Activated CD4-positive, alpha-beta T cell treated with anti-CD3 and anti-CD28 coated beads, Interleukin-2, amount 50 U/mL, for 24 hours (primary cell): ENCODE data around the gene ROR2.
"Not testable (repeated sequence)": the region's sequence is repeated elsewhere in the genome, so short reads cannot be mapped to it uniquely, and the experiment has no call there.

Experiments
- DNase-seq, 2 donors: peaks; one replicate each; pipeline ENCODE4 v3.0.0-alpha.2; 2020; ENCODE audit warnings: low read depth in 1 of 2, low spot score in 1 of 2

The ROR2 gene

GRCh38 chr9:91802391-91802790 is 147.6 kb downstream of the ROR2 start:
- DNase-seq: no peak

GRCh38 chr9:91800473-91801030 is 149.5 kb downstream of the ROR2 start:
- DNase-seq: no peak

- no peak for DNase-seq
Observed at GRCh38 chr9:91799113-91799744, 150.8 kb downstream of the ROR2 start.

- DNase-seq: peak in 1 of 2 donors; percentile 23
Observed at GRCh38 chr9:91798273-91799112, 151.5 kb downstream of the ROR2 start.

- not testable (repeated sequence) for DNase-seq
Observed at GRCh38 chr9:91797517-91797916, 152.5 kb downstream of the ROR2 start.

- not testable (repeated sequence) for DNase-seq
Observed at GRCh38 chr9:91796516-91796915, 153.5 kb downstream of the ROR2 start.

GRCh38 chr9:91795598-91796241 is 154.3 kb downstream of the ROR2 start:
- no peak for DNase-seq

- DNase-seq: not testable (repeated sequence)
Observed at GRCh38 chr9:91793371-91793770, 156.7 kb downstream of the ROR2 start.

GRCh38 chr9:91790917-91791316 is 159.1 kb downstream of the ROR2 start:
- no peak for DNase-seq

- DNase-seq: no peak
Observed at GRCh38 chr9:91789941-91790340, 160.1 kb downstream of the ROR2 start.

- DNase-seq: no peak
Observed at GRCh38 chr9:91787931-91788330, 162.1 kb downstream of the ROR2 start.

GRCh38 chr9:91786132-91786896 is 163.7 kb downstream of the ROR2 start:
- no peak for DNase-seq

GRCh38 chr9:91785447-91785842 is 164.6 kb downstream of the ROR2 start:
- no peak for DNase-seq

- DNase-seq: no peak
Observed at GRCh38 chr9:91784673-91785446, 165.2 kb downstream of the ROR2 start.

- DNase-seq: no peak
Observed at GRCh38 chr9:91783876-91784672, 166.0 kb downstream of the ROR2 start.

- DNase-seq: no peak
Observed at GRCh38 chr9:91783411-91783810, 166.6 kb downstream of the ROR2 start.

- no peak for DNase-seq
Observed at GRCh38 chr9:91782708-91783214, 167.3 kb downstream of the ROR2 start.

- DNase-seq: no peak
Observed at GRCh38 chr9:91781906-91782305, 168.1 kb downstream of the ROR2 start.

- no peak for DNase-seq
Observed at GRCh38 chr9:91781116-91781515, 168.9 kb downstream of the ROR2 start.
